HTERT RPE-1 (cell line): ENCODE results near the gene UTP18.
"Not testable (repeated sequence)": the region's sequence is repeated elsewhere in the genome, so short reads cannot be mapped to it uniquely, and the experiment has no call there.

Experiments
- in situ Hi-C: fragments of 300-500 bp; cut with MboI; formaldehyde crosslinking; loops from 4 replicates; pipeline ENCODE4 v1.14.3; 2020; ENCODE audit warnings: low sequenced_read_pairs

UTP18 gene

DNA sequence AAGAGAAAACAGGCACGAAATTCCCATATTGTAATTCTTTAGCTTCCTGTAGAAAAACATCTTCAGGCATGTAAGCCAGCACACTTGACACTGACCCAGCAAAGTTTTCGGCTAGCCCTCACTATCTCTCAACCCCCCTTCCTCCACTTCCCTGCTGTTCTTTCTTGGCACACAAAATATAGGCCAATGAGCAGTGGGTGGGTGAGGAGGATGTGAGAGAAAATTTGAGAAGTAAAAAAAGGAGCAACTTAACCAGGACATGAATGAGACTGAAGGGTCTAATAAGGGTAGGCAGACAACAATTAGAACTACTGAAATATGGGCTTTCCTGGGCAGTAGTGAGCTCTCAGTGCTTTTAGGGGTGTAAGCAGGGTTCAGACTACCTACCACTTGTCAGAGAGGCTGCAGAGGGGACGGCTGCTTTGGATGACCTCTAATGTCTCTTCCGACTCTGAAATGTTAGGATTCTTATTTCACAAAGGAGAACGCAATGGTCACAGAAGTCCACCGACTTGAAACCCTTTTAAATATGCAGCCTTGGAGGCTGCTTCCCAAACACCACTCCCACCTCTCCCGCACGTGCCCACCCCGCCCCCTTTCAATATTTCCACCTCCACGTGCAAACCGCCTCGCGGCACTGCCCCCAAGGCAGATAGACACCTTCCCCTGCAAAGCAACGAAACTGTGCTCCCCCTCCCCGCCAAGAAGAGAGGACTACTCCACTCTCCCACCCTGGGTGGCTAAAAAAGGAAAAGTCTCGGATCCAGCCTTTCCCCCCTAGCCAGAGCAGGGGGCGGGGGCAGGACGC lies 1.4 kb upstream of the UTP18 start:
- in situ Hi-C loops = no loop called here

DNA sequence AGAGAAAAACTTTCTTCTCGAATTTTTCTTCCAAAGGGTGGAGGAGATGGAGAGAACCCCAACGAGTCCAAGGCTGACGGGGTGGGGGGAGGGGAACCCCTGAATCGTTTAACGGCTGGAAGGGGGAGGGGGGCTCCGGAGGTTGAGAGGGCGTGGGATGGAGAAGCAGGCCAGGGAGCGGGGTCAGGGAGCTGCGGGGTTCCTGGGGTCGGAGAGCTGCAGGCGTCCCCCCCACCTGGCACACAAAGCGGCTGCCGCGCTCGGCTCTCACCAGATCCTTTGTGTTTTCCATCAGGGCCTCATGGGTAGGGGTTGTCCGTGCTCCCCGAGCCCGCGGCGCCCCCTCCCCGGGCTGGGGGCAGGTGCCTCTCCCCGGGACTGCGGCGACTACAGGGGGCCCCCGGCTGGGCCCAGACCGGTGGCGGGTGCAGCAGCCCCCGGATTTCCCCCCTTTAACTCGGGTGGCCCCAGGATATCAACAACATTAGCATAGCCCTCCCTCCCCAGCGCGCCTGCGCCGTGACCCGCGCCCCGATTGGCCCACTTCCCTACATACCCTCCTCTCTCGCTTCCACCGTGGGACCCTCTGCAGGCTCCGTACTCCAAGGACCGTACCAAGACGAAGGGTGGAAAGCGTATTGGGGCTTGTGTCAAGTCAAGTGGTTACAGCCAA lies 646 bp upstream of the UTP18 start, which contains the start of gene MBTD1:
Gene MBTD1 (minus strand): TSS at position 486 of the 673 bp plus-strand sequence. CDS start 34,888 bp downstream, outside the sequence.
- in situ Hi-C loops = no loop called here

DNA sequence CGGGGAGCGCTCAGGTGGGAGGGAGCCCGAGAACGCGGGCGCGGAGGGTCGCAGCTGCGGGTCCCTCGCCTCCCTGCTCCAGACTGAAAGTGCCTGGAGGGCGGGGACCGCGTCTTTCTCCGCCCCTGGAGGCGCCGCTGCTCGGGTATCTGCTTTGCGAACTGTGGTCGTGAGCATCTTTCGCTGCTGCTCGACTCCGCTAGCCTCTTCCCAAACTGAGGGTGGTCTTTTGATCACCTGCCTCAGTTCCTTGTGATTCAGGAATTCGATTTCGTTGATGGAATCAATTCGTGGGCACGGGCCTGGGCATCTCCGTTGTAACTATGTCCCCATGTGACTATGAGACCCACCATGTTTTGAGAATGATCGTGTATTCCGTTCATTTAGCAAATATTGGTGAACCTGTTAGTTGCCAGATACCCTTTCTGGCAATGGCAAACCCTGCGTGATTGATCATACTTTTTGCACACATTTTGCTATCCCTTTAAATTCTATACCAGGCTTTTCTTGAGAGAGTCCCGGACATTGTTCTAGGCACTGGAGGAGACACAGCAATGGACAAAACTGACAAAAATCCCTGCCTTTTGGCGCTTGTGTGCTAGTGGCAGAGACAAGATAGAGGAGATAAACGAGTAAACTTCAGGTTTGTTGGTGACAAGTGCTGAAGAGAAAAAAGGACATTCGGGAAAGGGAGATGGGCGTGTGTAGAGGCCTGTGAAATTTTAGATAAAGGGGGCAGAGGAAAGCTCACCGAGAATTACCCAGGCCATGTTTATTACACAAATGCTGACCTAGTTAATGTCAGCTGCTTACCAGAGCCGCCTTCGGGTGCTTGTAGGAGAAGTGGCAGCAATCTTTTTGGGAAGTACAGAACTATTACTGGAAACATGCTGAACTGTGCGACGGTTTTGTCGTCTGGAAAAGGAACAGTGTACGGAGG lies 948 bp downstream of the UTP18 start:
- in situ Hi-C loops = no loop called here

DNA sequence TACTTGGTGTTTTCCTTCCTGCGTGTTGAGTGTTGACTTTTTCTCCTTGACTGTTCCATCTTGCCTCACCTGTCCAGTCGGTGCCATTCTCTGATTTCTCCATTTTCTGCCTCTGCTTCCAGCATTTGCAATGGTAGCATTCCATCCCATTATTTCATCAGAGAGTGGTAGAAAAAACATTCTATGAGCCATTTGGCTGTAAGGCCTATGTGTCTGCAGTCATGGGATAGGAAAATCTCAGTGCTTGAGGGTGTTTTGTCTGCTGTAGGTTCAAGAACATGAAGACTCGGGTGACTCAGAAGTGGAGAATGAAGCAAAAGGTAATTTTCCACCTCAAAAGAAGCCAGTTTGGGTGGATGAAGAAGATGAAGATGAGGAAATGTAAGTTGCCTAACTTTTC lies 2.7 kb downstream of the UTP18 start:
- in situ Hi-C loops = no loop called here

DNA sequence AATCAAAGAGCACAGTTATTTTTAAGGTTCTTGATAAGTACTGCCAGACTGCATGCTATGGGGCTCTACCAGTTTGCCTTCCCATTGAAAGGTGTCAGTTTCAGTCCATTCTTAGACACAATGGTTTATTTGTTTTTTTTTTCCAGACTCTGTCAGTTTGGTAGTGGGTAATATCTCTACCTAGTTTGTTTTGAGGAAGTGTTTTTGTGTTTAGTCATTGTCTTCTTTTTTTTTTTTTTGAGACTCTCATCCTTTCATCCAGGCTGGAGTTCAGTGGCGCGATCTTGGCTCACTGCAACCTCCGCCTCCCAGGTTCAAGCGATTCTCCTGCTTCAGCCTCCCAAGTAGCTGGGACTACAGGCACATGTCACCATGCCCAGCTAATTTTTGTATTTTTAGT lies 4.1 kb downstream of the UTP18 start:
- in situ Hi-C loops = not testable (repeated sequence)

DNA sequence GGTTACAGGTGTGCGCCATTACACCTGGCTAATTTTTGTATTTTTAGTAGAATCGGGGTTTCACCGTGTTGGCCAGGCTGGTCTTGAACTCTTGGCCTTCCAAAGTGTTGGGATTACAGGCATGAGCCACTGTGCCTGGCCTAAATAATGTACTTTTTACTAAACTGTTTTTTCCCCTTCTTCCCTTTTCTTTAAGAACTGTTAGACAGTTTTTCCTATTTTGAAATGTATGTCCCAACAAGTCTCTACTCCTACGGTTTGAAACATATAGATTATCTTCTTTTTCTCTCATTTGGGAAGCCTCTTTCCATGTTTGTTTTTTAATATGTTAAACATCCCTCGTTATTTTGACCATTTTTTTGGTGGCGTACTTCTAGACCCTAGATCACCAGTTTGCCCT lies 9.6 kb downstream of the UTP18 start:
- in situ Hi-C loops = no loop called here

DNA sequence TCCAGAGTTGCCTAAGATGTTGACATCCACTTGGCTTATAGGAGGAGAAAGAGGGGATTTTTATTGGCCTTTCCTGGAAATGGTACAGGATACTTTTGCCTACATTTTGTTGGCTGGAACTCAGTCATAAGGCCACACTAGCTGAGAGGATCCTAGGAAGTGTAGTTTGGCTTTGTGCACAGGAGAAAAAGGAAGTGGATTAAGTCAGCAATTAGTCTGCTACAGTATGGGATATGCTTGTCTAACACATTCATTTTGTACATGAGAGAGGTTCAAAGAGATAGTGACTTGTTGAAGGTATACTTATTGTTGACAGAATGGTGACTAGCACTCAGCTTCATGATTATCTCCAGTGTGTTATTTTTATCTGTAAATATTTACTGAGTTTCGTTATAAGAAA lies 10.3 kb downstream of the UTP18 start:
- in situ Hi-C loops = no loop called here

DNA sequence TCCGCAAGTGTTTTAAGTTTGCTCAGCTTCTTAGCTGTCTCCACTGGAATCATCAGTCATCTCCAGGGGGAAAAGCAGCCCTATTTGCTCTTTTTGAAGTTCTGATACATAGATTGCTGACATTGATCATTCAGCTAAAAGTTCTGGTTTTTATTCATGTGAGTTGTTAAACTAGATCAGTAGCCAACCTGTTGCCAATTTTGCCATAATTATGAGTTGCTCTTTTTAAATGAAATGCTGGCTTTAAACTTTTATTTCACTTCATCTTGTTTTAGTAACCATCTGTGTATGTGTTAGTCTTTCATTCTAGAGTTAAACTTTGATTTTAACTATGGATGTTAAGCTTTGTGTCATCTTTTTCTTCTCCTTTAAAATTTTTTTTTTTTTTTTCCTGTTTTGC lies 12.5 kb downstream of the UTP18 start:
- in situ Hi-C loops = no loop called here

DNA sequence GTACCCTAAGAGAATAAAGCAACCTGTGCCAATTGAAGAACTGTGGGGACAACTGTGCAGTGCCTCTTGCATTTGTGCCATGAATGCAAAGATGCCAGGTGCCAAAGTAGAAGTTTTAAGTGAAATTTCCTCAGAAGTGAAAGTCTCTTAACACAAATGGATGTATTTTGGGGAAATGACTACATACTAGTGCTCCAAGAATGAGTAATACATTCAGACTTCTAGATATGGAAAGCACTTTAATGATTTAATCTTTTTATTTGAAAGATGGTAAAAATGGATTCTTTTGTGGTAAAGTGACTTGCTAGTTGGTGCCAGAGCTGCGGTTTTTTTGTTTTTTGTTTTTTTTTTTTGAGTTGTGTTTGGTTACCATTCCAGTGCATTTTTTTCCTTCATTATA lies 15.0 kb downstream of the UTP18 start:
- in situ Hi-C loops = no loop called here

DNA sequence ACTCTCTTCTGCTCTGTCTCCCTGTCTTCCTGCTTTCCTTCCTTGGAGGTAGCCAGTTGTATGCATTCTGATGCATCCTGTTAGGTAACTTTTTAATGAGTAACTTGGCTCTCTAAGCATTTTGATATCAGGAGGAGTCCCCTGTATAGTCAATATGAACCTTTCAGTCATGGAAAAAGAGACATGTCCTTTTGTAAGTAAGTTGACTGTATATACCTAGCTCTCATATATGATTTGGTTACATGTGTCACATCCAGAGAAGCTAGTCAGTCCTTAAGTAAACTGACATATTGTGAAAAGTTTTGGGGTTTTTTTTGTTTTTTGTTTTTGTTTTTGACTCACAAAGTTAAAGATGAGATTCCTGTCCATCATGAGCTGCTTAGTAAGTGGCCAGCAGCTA lies 18.8 kb downstream of the UTP18 start:
- in situ Hi-C loops = no loop called here

DNA sequence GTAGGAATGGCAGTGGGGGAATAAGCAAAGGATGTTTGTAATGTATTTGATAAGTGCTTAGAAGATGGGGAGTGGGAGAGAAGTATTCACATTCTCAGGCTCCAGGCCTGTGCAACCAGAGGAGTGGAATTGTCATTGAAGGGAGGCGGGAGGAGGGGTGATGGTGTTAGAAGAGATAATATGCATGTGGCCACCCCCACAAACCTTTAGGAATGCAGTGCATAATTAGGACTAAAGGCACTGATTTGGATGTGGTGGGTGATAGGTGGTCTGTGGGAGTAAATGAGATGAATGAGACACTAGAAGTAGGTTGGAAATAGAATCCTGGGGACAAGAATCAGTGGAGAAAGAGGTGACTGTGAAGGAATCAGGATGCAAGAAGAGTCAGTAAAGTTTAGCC lies 27.1 kb downstream of the UTP18 start:
- in situ Hi-C loops = no loop called here

DNA sequence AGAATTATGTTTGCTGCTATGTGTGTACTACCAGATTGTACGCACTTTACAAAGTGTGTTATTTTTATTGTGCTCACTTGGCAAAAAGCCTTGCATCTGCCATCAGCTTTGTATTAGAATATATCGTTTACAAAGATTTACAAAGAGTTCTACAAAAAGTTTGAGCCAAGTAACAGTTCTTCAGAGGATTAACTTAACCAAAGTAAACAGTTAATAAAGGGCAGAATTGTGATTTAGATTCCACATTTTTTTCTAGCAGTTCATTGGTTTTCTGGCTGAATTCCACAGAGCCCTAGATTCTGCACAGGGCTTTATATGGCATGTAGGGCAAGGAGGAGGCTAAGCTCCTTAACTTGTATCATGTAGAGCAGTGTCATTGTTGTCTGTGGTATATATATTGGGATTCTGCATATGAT lies 29.4 kb downstream of the UTP18 start:
- in situ Hi-C loops = no loop called here

DNA sequence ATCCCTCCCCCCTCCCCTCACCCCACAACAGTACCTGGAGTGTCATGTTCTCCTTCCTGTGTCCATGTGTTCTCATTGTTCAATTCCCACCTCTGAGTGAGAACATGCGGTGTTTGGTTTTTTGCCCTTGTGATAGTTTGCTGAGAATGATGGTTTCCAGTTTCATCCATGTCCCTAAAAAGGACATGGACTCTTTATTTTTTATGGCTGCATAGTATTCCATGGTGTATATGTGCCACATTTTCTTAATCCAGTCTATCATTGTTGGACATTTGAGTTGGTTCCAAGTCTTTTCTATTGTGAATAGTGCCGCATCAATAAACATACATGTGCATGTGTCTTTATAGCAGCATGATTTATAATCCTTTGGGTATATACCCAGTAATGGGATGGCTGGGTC lies 34.0 kb downstream of the UTP18 start:
- in situ Hi-C loops = not testable (repeated sequence)

DNA sequence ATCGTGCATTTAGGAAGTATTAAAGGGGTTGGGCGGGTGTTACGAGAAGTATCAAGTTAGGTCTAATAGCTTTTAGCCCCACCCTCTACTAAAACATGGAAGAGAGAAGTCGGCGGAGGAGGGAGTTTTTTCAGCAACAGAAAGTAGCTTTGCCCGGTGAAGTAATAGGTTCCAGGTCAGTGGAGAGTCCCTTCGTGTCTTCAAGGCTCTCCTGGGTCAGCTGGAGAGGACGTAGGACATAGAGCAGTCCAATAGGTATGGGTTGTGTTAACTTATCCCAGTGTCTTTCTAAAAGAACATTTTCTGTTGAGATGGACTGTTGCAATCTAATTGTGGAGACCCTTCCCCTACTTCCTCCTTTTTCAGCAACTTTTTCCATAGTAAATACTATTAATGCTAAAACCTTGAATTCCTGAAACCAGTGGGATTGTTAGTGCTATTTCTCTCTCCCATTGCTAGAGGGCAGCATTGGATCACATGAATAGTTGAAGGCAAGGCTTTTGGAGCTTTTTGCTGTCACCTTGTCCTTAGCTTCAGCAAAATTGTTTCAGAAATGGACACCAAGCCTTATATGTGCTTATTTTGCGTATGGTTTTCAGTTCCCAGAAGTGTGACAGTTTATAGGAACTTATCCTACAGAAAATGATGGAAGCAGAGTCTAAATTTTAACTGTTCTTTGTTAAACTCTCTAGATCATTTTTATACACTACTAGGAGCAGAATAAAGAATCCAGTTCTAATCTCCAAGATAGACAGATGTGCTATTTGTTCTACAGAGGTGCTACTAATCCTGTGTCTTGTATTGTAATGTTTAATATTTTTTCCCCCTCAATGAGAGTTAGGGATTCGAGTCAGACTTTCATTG lies 38.4 kb downstream of the UTP18 start:
- in situ Hi-C loops = no loop called here

DNA sequence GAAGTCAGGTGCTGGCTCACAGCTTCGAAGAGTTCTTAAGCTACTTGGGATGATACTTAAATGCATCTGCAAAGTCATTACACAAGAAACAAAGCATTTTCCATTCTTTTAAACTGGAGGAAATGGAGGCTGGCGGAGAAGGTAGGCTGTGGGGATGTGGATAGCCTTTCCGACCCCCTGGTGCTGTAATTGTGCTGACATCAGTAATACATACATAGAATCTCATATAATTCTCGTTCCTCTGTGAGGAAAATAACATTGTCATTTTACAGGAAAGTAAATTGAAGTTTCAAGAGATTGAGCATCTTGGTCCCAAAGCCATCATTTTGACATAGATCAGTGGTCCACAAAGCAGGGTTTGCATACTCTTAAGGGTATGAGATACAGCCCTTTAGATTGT lies 39.5 kb downstream of the UTP18 start:
- in situ Hi-C loops = no loop called here

DNA sequence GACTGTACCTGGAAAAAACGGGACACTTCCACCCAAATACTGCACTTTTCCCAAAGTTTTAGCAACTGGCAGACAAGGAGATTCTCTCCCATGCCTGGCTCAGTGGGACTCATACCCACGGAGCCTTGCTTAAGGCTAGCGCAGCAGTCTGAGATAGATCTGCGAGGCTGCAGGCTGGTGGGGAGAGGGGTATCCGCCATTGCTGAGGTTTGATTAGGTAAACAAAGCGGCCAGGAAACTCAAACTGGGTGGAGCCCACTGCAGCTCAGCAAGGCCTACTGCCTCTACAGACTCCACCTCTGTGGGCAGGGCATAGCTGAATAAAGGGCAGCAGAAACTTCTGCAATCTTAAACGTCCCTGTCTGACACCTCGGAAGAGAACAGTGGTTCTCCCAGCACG lies 44.8 kb downstream of the UTP18 start:
- in situ Hi-C loops = no loop called here

DNA sequence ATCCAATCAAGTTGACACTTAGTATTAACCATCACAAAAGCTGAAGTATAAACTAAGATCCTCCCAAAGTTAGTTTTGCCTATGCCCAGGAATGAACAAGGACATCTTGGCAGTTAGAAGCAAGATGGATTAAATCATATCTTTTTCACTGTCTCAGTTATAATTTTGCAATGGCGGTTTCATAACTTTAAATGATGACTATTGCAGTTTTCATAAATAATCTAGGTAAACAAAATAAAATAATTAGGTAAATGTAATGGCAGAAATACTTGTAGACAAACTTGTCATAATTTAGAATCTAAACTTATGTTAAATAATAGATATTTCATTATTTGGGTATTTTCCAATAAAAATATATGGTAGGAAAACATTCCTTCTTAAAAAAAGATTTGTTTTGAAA lies 51.7 kb downstream of the UTP18 start:
- in situ Hi-C loops = not testable (repeated sequence)

DNA sequence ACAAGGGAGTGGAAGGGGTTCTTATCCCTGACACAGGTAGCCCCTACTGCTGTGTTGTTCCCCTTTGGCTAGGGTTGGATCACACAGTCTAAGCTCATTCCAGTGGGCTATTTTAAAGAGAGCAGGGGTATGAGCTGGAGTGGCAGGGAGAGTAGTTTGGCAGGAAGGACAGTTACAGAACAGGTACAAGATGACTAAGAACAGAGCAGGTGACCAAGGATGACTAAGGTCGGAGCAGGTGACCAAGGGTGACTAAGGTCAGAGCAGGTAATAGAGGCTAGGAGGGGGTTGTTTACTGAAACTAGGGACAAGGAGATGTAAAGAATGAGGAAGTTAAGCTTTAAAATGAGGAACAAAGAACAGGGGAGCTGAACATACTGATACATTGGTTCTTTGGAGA lies 58.8 kb downstream of the UTP18 start:
- in situ Hi-C loops = no loop called here

DNA sequence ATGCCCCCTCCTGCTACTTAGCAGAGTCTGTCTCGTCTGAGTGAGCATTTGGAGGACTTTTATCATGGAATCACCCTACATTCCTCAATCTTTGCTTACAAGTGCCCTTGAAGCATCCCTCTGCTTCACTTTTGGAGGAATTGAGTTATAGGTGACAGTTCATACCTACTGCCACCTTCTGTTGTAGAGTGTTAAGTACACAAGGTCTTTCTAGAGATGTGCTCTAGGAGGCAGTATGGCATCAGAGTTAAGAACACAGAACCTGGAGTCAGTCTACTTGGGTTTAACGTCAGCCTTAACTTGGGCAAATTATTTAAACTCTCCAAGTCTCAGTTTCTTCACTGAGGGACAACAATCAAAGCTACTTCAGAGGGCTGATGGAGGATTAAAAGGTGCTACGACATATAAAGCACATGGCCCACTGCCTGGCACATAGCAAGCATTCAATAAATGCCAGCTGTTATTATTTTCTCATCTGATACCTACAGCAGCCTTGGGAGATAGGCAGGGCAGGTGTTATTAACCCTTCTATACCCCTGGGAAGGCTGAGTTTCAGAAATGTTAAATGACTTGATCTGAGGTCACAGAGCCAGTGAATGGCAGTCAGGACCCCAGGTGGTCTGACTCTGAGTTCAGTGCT lies 62.2 kb downstream of the UTP18 start:
- in situ Hi-C loops = no loop called here

DNA sequence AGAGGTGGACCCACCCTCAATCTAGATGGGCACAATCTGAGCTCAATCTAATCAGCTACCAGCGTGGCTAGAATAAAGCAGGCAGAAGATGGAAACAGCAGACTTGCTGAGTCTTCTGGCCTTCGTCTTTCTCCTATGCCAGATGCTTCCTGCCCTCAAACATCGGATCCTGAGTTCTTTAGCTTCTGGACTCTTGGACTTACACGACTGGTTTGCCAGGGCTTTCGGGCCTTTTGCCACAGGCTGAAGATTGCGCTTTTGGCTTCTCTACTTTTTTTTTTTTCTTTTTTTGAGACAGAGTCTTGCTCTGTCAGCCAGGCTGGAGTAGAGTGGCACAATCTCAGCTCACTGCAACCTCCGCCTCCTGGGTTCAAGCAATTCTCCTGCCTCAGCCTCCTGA lies 65.1 kb downstream of the UTP18 start:
- in situ Hi-C loops = no loop called here
